Right lobe of liver (tissue), 4 donors: ENCODE data around the gene IL20RA.

Source experiments
- POLR2A ChIP-seq: fragments of 450-650 bp; IDR thresholded peaks from one replicate; pipeline ENCODE4 v1.6.1; 2017; ENCODE audit warnings: antibody characterized with exemption, mild to moderate bottlenecking
- TF ChIP-seq, protein P1 (sequence below), 4 donors: fragments of 200-600 bp in 3 of 4; fragments of 450-650 bp in 1 of 4; IDR thresholded peaks; one replicate each; pipeline versions ENCODE4 v1.5.1 to v1.8.0; 2016 to 2022; ENCODE audit warnings: antibody characterized with exemption in 4 of 4, mild to moderate bottlenecking in 2 of 4
- donor health status: DM: no; HTN: no; CAD: no.
- donor health status: DM: no; HTN: no; CAD: no.
- donor health status: DM: no; HTN: yes; CAD: no.

DNA sequence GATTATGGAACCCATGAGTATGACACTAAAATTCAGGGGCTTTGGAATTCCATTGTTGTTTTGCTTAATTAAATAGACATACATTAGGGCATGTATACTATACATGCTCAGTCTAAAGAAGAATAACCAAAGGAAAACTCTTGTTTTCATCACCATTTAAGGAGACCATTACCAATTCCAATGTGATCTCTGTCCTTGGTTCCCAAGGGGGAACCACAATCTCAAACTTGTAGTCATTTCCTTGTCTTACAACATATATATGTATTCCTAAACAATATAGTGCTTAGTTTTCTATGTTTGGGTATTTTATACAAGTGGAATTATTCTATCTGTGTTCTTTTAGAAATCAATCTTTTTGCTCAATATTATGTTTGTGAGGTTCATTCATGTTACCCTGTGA is 49.2 kb downstream of the IL20RA start:
- no peak for TF ChIP-seq POLR2A
- TF ChIP-seq, protein P1, sequence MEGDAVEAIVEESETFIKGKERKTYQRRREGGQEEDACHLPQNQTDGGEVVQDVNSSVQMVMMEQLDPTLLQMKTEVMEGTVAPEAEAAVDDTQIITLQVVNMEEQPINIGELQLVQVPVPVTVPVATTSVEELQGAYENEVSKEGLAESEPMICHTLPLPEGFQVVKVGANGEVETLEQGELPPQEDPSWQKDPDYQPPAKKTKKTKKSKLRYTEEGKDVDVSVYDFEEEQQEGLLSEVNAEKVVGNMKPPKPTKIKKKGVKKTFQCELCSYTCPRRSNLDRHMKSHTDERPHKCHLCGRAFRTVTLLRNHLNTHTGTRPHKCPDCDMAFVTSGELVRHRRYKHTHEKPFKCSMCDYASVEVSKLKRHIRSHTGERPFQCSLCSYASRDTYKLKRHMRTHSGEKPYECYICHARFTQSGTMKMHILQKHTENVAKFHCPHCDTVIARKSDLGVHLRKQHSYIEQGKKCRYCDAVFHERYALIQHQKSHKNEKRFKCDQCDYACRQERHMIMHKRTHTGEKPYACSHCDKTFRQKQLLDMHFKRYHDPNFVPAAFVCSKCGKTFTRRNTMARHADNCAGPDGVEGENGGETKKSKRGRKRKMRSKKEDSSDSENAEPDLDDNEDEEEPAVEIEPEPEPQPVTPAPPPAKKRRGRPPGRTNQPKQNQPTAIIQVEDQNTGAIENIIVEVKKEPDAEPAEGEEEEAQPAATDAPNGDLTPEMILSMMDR (IDR thresholded peaks at IDR 0.05) = no peak
